IPS-15b (cell line): ENCODE measurements around the gene ABI3BP.

Experiments used
- H3K27me3 ChIP-seq: one replicate; pipeline ENCODE4 v1.6.1; 2013; ENCODE audit warnings: low read length; ENCODE audit not compliant: control insufficient read depth, insufficient read depth
- H3K36me3 ChIP-seq: one replicate; pipeline ENCODE4 v1.6.1; 2013; ENCODE audit warnings: low read length; ENCODE audit not compliant: control insufficient read depth, insufficient read depth
- H3K4me1 ChIP-seq: one replicate; pipeline ENCODE4 v1.6.1; 2013; ENCODE audit warnings: mild to moderate bottlenecking, low read length; ENCODE audit not compliant: control insufficient read depth, insufficient read depth
- H3K4me3 ChIP-seq: one replicate; pipeline ENCODE4 v1.5.1; 2013; ENCODE audit warnings: low read depth, low read length
- H3K9ac ChIP-seq: one replicate; pipeline ENCODE4 v1.6.1; 2013; ENCODE audit warnings: low read depth, mild to moderate bottlenecking, low read length
- H3K9me3 ChIP-seq: one replicate; pipeline ENCODE4 v1.6.1; 2013; ENCODE audit warnings: mild to moderate bottlenecking, low read length; ENCODE audit not compliant: control insufficient read depth, insufficient read depth

The ABI3BP gene

GRCh38 chr3:100875239-100875638, 118.0 kb downstream of the ABI3BP start:
- Histone ChIP-seq H3K9ac (no peak overlapping the region), H3K4me3 (no peak overlapping the region), H3K36me3 (no peaks in the 10 kb centered on the region), H3K27me3 (no peaks in the 10 kb centered on the region), H3K9me3 (no peaks in the 10 kb centered on the region), H3K4me1 (no peaks in the 10 kb centered on the region)

GRCh38 chr3:100873611-100874010, 119.6 kb downstream of the ABI3BP start:
- H3K9me3 ChIP-seq = no peaks in the 10 kb centered on the region
- no peaks in the 10 kb centered on the region for H3K36me3 ChIP-seq
- no peak overlapping the region for H3K9ac ChIP-seq
- no peak overlapping the region for H3K4me3 ChIP-seq
- no peaks in the 10 kb centered on the region for H3K4me1 ChIP-seq
- H3K27me3 ChIP-seq = no peaks in the 10 kb centered on the region

- no peaks in the 10 kb centered on the region for H3K9me3 ChIP-seq
Measured at GRCh38 chr3:100871306-100871705, 121.9 kb downstream of the ABI3BP start.

GRCh38 chr3:100869787-100870186, 123.4 kb downstream of the ABI3BP start:
- Histone ChIP-seq H3K4me3 (no peak overlapping the region), H3K27me3 (no peaks in the 10 kb centered on the region)

More at GRCh38 chr3:100871306-100871705, 121.9 kb downstream of the ABI3BP start:
- Histone ChIP-seq H3K4me1 (no peaks in the 10 kb centered on the region), H3K9ac (no peak overlapping the region), H3K36me3 (no peaks in the 10 kb centered on the region), H3K27me3 (no peaks in the 10 kb centered on the region), H3K4me3 (no peak overlapping the region)

GRCh38 chr3:100868894-100869293, 124.3 kb downstream of the ABI3BP start:
- H3K36me3 ChIP-seq = no peaks in the 10 kb centered on the region
- H3K4me1 ChIP-seq = no peaks in the 10 kb centered on the region
- H3K27me3 ChIP-seq = no peaks in the 10 kb centered on the region
- H3K9me3 ChIP-seq = no peaks in the 10 kb centered on the region
- no peak overlapping the region for H3K4me3 ChIP-seq
- no peak overlapping the region for H3K9ac ChIP-seq

More at GRCh38 chr3:100869787-100870186, 123.4 kb downstream of the ABI3BP start:
- H3K9ac ChIP-seq = no peak overlapping the region
- no peaks in the 10 kb centered on the region for H3K9me3 ChIP-seq
- no peaks in the 10 kb centered on the region for H3K4me1 ChIP-seq
- no peaks in the 10 kb centered on the region for H3K36me3 ChIP-seq

GRCh38 chr3:100868096-100868495, 125.1 kb downstream of the ABI3BP start:
- Histone ChIP-seq H3K36me3 (no peaks in the 10 kb centered on the region), H3K4me3 (no peak overlapping the region), H3K27me3 (no peaks in the 10 kb centered on the region), H3K9ac (no peak overlapping the region), H3K4me1 (no peaks in the 10 kb centered on the region), H3K9me3 (no peaks in the 10 kb centered on the region)

GRCh38 chr3:100865442-100865841, 127.8 kb downstream of the ABI3BP start:
- Histone ChIP-seq H3K4me1 (no peaks in the 10 kb centered on the region), H3K27me3 (no peaks in the 10 kb centered on the region), H3K4me3 (no peak overlapping the region), H3K9ac (no peak overlapping the region), H3K36me3 (no peaks in the 10 kb centered on the region), H3K9me3 (no peaks in the 10 kb centered on the region)

GRCh38 chr3:100864471-100865250, 128.6 kb downstream of the ABI3BP start:
- no peaks in the 10 kb centered on the region for H3K27me3 ChIP-seq
- no peak overlapping the region for H3K9ac ChIP-seq
- no peaks in the 10 kb centered on the region for H3K36me3 ChIP-seq
- H3K9me3 ChIP-seq = no peaks in the 10 kb centered on the region
- H3K4me1 ChIP-seq = no peaks in the 10 kb centered on the region
- H3K4me3 ChIP-seq = no peak overlapping the region

- no peak overlapping the region for H3K4me3 ChIP-seq
- H3K9ac ChIP-seq = no peak overlapping the region
- H3K27me3 ChIP-seq = no peaks in the 10 kb centered on the region
- H3K4me1 ChIP-seq = no peaks in the 10 kb centered on the region
- no peaks in the 10 kb centered on the region for H3K36me3 ChIP-seq
- H3K9me3 ChIP-seq = no peaks in the 10 kb centered on the region
Measured at GRCh38 chr3:100857863-100858262, 135.4 kb downstream of the ABI3BP start.

- no peaks in the 10 kb centered on the region for H3K4me1 ChIP-seq
- H3K9me3 ChIP-seq = no peaks in the 10 kb centered on the region
- no peak overlapping the region for H3K4me3 ChIP-seq
- no peaks in the 10 kb centered on the region for H3K27me3 ChIP-seq
- no peaks in the 10 kb centered on the region for H3K36me3 ChIP-seq
- no peak overlapping the region for H3K9ac ChIP-seq
Measured at GRCh38 chr3:100856821-100857220, 136.4 kb downstream of the ABI3BP start.

- Histone ChIP-seq H3K4me1 (no peaks in the 10 kb centered on the region), H3K9me3 (no peaks in the 10 kb centered on the region), H3K27me3 (no peaks in the 10 kb centered on the region), H3K36me3 (no peaks in the 10 kb centered on the region), H3K9ac (no peak overlapping the region), H3K4me3 (no peak overlapping the region)
Measured at GRCh38 chr3:100852840-100853239, 140.4 kb downstream of the ABI3BP start.

GRCh38 chr3:100850701-100851100, 142.5 kb downstream of the ABI3BP start:
- no peaks in the 10 kb centered on the region for H3K9me3 ChIP-seq
- H3K4me1 ChIP-seq = no peaks in the 10 kb centered on the region
- no peak overlapping the region for H3K4me3 ChIP-seq
- H3K27me3 ChIP-seq = no peaks in the 10 kb centered on the region
- no peak overlapping the region for H3K9ac ChIP-seq
- no peaks in the 10 kb centered on the region for H3K36me3 ChIP-seq
